Measurements from ENCODE around the gene HSPB9. TPM values are rescaled to one million over a fixed set of nuclear protein-coding genes. Genes with fewer than 3 reads are reported as not detected.

HSPB9 gene
- total RNA-seq, 1 experiment from 2014 or later, result 0.46 TPM

DNA sequence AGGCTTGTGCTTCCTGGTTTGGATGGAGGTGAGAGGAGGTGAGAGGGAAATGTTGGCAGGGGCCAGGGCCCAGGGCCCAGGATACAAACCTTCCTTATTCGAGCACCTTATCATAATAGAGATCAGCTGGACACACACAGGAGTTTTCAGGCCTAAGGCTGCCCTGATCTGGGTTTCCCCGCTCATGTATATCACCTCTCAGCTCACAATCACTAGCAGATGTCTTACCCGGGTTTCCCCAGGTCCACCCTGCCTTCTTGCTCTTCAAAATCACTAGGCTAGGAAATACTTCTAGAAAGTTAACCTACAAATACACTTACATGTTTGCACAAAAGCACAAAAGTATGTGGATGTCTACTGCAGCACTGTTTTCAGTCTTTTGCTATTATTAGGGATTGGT lies 4.2 kb downstream of the HSPB9 start (continued):
- TF ChIP-seq MXD4 (CRISPR knock-in tag; IDR thresholded peaks at IDR 0.05; ENCODE audit: borderline replicate concordance) (no peak), NFYB (CRISPR knock-in tag; conservative IDR thresholded peaks at IDR 0.05; ENCODE audit: low read depth) (no peak)

DNA sequence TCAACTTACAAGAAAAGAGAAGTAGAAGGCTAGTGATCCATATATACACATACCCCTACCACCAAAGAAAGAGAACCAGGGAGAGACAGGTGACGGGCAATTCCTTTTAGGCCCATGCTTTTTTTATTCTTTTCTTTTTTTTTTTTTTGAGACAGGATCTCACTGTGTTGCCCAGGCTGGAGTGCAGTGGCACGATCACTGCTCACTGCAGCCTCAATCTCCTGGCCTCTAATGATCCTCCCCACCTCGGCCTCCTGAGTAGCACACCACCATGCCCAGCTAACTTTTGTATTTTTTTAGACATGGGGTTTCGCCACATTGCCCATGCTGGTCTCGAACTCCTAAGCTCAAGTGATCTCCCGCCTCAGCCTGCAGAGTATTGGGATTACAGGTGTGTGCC lies 4.8 kb downstream of the HSPB9 start:
- no peaks in the 10 kb centered on the region for H3K27me3 Mint-ChIP-seq (ENCODE audit: low read depth)
- no peak for TF ChIP-seq ZNF317 (CRISPR knock-in tag; IDR thresholded peaks at IDR 0.05; ENCODE audit: borderline replicate concordance, low read depth)
- 0 out of 2 replicates have a peak, but pooled peaks have one; percentile 25 for TF ChIP-seq ZNF121 (CRISPR knock-in tag; IDR thresholded peaks at IDR 0.05)
- no peaks in the 10 kb centered on the region for H3K9me3 Mint-ChIP-seq
- peaks cover 44% of the 10 kb centered on the region for H3K36me3 Mint-ChIP-seq
- ChIA-PET POLR2A (no interaction called here), CTCF (interaction anchor here (1.6 kb wide), 1 partner anchor 36 kb away, joined by 3 read pairs; no protein-coding TSS in a partner anchor)
- H3K27ac Mint-ChIP-seq, result no peak overlapping the region
- DNase-seq (ENCODE audit: low spot score), result no peak
- no peak overlapping the region for H3K4me3 Mint-ChIP-seq
- peaks cover 17% of the 10 kb centered on the region for H3K4me1 Mint-ChIP-seq
- no peak for ATAC-seq

- ATAC-seq (no peak), DNase-seq (ENCODE audit: low spot score) (no peak)
- Mint-ChIP-seq H3K27ac (no peak overlapping the region), H3K36me3 (peaks cover 44% of the 10 kb centered on the region), H3K4me3 (no peak overlapping the region), H3K9me3 (no peaks in the 10 kb centered on the region), H3K27me3 (ENCODE audit: low read depth) (no peaks in the 10 kb centered on the region), H3K4me1 (peaks cover 20% of the 10 kb centered on the region)
- ChIA-PET POLR2A (no interaction called here), CTCF (interaction anchor here (0.6 to 2.6 kb wide), 9 partner anchors 9 to 398 kb away, joined by 3 to 16 read pairs (median 4); partner anchors contain the start of genes DHX58, GHDC and KAT2A)
- TF ChIP-seq ETV6 (CRISPR knock-in tag; IDR thresholded peaks at IDR 0.05) (no peak), ZNF232 (CRISPR knock-in tag; IDR thresholded peaks at IDR 0.05) (no peak), ZNF219 (CRISPR knock-in tag; IDR thresholded peaks at IDR 0.05; ENCODE audit: borderline replicate concordance) (no peak), NR2C2 (CRISPR knock-in tag; IDR thresholded peaks at IDR 0.05) (no peak), ESRRA (CRISPR knock-in tag; IDR thresholded peaks at IDR 0.05; ENCODE audit: borderline replicate concordance) (no peak), CREM (CRISPR knock-in tag; IDR thresholded peaks at IDR 0.05) (no peak), ATF1 (CRISPR knock-in tag; IDR thresholded peaks at IDR 0.05) (no peak)
- TF ChIP-seq, protein P1, sequence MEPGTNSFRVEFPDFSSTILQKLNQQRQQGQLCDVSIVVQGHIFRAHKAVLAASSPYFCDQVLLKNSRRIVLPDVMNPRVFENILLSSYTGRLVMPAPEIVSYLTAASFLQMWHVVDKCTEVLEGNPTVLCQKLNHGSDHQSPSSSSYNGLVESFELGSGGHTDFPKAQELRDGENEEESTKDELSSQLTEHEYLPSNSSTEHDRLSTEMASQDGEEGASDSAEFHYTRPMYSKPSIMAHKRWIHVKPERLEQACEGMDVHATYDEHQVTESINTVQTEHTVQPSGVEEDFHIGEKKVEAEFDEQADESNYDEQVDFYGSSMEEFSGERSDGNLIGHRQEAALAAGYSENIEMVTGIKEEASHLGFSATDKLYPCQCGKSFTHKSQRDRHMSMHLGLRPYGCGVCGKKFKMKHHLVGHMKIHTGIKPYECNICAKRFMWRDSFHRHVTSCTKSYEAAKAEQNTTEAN (CRISPR knock-in tag; IDR thresholded peaks at IDR 0.05), result no peak
Observed at GRCh38 chr17:42129109-42129837, 6.7 kb downstream of the HSPB9 start.

GRCh38 chr17:42130310-42130936 lies 7.8 kb downstream of the HSPB9 start:
- CTCF ChIA-PET, result interaction anchor here (0.5 to 2.6 kb wide), 17 partner anchors 8 to 397 kb away, joined by 3 to 16 read pairs (median 4); partner anchors contain the start of genes DHX58, GHDC, HSPB9 and KAT2A
- Mint-ChIP-seq H3K36me3 (peaks cover 38% of the 10 kb centered on the region), H3K27ac (peak overlapping the region; percentile 71), H3K27me3 (ENCODE audit: low read depth) (no peaks in the 10 kb centered on the region), H3K9me3 (no peaks in the 10 kb centered on the region), H3K4me1 (peaks cover 23% of the 10 kb centered on the region), H3K4me3 (no peak overlapping the region)
- ATAC-seq (peak; percentile 70), DNase-seq (ENCODE audit: low spot score) (no peak)
- POLR2A ChIA-PET, result no interaction called here
- TF ChIP-seq ATF3 (CRISPR knock-in tag; conservative IDR thresholded peaks at IDR 0.05), result no peak
- TF ChIP-seq IRF2 (CRISPR knock-in tag; IDR thresholded peaks at IDR 0.05; ENCODE audit: borderline replicate concordance, low read depth), result no peak
- TF ChIP-seq, protein P2, sequence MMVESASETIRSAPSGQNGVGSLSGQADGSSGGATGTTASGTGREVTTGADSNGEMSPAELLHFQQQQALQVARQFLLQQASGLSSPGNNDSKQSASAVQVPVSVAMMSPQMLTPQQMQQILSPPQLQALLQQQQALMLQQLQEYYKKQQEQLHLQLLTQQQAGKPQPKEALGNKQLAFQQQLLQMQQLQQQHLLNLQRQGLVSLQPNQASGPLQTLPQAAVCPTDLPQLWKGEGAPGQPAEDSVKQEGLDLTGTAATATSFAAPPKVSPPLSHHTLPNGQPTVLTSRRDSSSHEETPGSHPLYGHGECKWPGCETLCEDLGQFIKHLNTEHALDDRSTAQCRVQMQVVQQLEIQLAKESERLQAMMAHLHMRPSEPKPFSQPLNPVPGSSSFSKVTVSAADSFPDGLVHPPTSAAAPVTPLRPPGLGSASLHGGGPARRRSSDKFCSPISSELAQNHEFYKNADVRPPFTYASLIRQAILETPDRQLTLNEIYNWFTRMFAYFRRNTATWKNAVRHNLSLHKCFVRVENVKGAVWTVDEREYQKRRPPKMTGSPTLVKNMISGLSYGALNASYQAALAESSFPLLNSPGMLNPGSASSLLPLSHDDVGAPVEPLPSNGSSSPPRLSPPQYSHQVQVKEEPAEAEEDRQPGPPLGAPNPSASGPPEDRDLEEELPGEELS (CRISPR knock-in tag; IDR thresholded peaks at IDR 0.05), result no peak
- no peak for TF ChIP-seq ZNF138 (CRISPR knock-in tag; conservative IDR thresholded peaks at IDR 0.05)
- no peak for TF ChIP-seq ELF4 (CRISPR knock-in tag; IDR thresholded peaks at IDR 0.05; ENCODE audit: low read depth)
- no peak for TF ChIP-seq ZNF219 (CRISPR knock-in tag; IDR thresholded peaks at IDR 0.05; ENCODE audit: borderline replicate concordance)
- TF ChIP-seq, protein P3, sequence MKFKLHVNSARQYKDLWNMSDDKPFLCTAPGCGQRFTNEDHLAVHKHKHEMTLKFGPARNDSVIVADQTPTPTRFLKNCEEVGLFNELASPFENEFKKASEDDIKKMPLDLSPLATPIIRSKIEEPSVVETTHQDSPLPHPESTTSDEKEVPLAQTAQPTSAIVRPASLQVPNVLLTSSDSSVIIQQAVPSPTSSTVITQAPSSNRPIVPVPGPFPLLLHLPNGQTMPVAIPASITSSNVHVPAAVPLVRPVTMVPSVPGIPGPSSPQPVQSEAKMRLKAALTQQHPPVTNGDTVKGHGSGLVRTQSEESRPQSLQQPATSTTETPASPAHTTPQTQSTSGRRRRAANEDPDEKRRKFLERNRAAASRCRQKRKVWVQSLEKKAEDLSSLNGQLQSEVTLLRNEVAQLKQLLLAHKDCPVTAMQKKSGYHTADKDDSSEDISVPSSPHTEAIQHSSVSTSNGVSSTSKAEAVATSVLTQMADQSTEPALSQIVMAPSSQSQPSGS (CRISPR knock-in tag; IDR thresholded peaks at IDR 0.05; ENCODE audit: borderline replicate concordance, low read depth), result no peak
- no peak for TF ChIP-seq NFATC4 (CRISPR knock-in tag; IDR thresholded peaks at IDR 0.05)
- TF ChIP-seq NFYB (CRISPR knock-in tag; conservative IDR thresholded peaks at IDR 0.05; ENCODE audit: low read depth), result no peak
- no peak for TF ChIP-seq OVOL2 (CRISPR knock-in tag; IDR thresholded peaks at IDR 0.05; ENCODE audit: borderline replicate concordance)
- no peak for TF ChIP-seq ATF1 (CRISPR knock-in tag; IDR thresholded peaks at IDR 0.05)
- TF ChIP-seq, protein P4, sequence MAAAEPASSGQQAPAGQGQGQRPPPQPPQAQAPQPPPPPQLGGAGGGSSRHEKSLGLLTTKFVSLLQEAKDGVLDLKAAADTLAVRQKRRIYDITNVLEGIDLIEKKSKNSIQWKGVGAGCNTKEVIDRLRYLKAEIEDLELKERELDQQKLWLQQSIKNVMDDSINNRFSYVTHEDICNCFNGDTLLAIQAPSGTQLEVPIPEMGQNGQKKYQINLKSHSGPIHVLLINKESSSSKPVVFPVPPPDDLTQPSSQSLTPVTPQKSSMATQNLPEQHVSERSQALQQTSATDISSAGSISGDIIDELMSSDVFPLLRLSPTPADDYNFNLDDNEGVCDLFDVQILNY (CRISPR knock-in tag; IDR thresholded peaks at IDR 0.05), result no peak
- TF ChIP-seq, protein P5, sequence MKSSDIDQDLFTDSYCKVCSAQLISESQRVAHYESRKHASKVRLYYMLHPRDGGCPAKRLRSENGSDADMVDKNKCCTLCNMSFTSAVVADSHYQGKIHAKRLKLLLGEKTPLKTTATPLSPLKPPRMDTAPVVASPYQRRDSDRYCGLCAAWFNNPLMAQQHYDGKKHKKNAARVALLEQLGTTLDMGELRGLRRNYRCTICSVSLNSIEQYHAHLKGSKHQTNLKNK (CRISPR knock-in tag; IDR thresholded peaks at IDR 0.05), result no peak
